Mononuclear cell (primary cell): ENCODE measurements around the gene BATF. TPM values are rescaled to one million over a fixed set of nuclear protein-coding genes. Genes with fewer than 3 reads are reported as not detected.

Experiments
- H3K27me3 ChIP-seq: 2 replicates; pipeline ENCODE4 v1.6.0; 2011; ENCODE audit warnings: low read length, control low read depth; ENCODE audit not compliant: insufficient read depth
- H3K4me1 ChIP-seq: 2 replicates; pipeline ENCODE4 v1.5.1; 2011; ENCODE audit warnings: mild to moderate bottlenecking, low read length, control low read depth; ENCODE audit not compliant: insufficient read depth
- H3K4me3 ChIP-seq: 2 replicates; pipeline ENCODE4 v1.5.1; 2011; ENCODE audit warnings: mild to moderate bottlenecking, low read length, moderate library complexity
- H3K9me3 ChIP-seq: 2 replicates; pipeline ENCODE4 v1.5.1; 2011; ENCODE audit warnings: low read depth, mild to moderate bottlenecking, control low read depth, low read length
- total RNA-seq: library from RNA; depleted of rRNA; stranded (reverse); fragments of >200 nt; gene quantifications from one replicate; pipeline ENCODE4 v1.2.3, GENCODE V29; 2012

BATF gene
- total RNA-seq, 1 donor = 7.7 TPM

GRCh38 chr14:75494896-75495295 is 27.4 kb upstream of the BATF start:
- no peak overlapping the region for H3K4me3 ChIP-seq
- H3K9me3 ChIP-seq = no peaks in the 10 kb centered on the region
- no peaks in the 10 kb centered on the region for H3K27me3 ChIP-seq
- H3K4me1 ChIP-seq = peaks cover 28% of the 10 kb centered on the region

DNA sequence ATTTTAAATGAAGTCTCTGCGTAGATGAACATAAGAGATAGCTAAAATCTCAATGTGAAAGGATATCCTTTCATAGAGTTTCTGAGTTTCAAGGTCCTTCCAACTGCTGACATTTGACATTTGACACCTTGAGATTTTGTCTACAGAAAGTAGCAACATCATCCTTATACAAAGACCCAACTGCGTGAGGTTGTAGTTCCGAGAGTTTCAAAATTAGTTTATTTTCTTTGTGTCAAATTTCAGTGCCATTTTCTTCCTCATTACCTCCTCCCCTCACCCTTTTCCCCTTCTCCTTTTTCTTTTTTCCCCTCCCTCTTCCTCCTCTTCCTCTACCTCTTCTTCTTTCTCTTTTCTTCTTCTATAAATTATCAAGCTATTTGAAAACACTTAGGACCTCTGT is 26.9 kb upstream of the BATF start:
- Histone ChIP-seq H3K9me3 (no peaks in the 10 kb centered on the region), H3K27me3 (no peaks in the 10 kb centered on the region), H3K4me3 (no peak overlapping the region), H3K4me1 (peaks cover 28% of the 10 kb centered on the region)

GRCh38 chr14:75495882-75496281 is 26.4 kb upstream of the BATF start:
- Histone ChIP-seq H3K9me3 (no peaks in the 10 kb centered on the region), H3K27me3 (no peaks in the 10 kb centered on the region), H3K4me3 (no peak overlapping the region), H3K4me1 (peaks cover 28% of the 10 kb centered on the region)

DNA sequence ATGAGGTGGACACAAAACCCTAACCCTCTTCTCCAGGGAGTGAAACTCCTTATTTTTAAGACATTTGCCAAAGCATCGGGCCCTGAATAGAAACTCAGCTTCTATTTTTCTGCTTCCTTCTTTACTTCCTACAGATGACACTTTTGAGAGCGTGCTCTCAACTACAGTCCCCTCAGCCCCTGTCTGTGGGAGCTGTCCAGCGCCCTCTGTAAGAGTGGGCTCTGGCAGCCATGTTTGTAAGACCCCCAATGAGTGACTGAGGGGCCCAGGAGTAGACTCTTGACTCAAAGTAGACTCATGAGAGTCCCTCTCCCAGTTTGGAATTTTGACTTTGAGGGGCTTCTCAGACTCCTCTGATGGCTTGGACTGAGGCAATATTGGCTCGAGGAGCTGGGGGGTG is 25.5 kb upstream of the BATF start:
- peaks cover 28% of the 10 kb centered on the region for H3K4me1 ChIP-seq
- H3K27me3 ChIP-seq = no peaks in the 10 kb centered on the region
- H3K4me3 ChIP-seq = no peak overlapping the region
- H3K9me3 ChIP-seq = no peaks in the 10 kb centered on the region

- Histone ChIP-seq H3K27me3 (no peaks in the 10 kb centered on the region), H3K4me1 (peaks cover 28% of the 10 kb centered on the region), H3K9me3 (no peaks in the 10 kb centered on the region), H3K4me3 (no peak overlapping the region)
Measured at GRCh38 chr14:75497191-75497590, 25.1 kb upstream of the BATF start.

GRCh38 chr14:75497701-75498100 is 24.6 kb upstream of the BATF start:
- Histone ChIP-seq H3K9me3 (no peaks in the 10 kb centered on the region), H3K4me3 (no peak overlapping the region), H3K4me1 (peaks cover 28% of the 10 kb centered on the region), H3K27me3 (no peaks in the 10 kb centered on the region)

- no peaks in the 10 kb centered on the region for H3K9me3 ChIP-seq
- H3K27me3 ChIP-seq = no peaks in the 10 kb centered on the region
- H3K4me1 ChIP-seq = peaks cover 28% of the 10 kb centered on the region
- H3K4me3 ChIP-seq = no peak overlapping the region
Measured at GRCh38 chr14:75499084-75499875, 23.0 kb upstream of the BATF start.

DNA sequence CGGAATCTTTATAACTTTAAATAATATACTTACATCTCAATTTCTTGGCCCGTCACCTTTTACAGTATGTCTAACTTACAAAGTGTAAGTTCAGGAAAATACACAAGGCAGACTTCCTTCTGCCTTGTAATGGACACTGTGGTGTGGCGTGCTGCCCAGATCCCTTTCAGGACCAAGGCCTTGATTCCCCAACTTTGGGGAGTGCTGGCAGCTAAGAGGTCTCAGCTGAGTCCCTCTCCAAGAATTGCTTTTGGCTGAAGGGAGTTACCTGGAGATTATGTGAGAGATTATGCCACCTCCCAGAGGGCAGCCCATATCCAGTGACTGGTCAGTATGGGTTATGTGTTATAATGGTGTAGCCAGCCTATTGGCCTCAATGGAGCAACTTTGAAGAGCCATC is 21.2 kb upstream of the BATF start:
- no peaks in the 10 kb centered on the region for H3K27me3 ChIP-seq
- peaks cover 17% of the 10 kb centered on the region for H3K4me1 ChIP-seq
- H3K9me3 ChIP-seq = no peaks in the 10 kb centered on the region
- H3K4me3 ChIP-seq = no peak overlapping the region

GRCh38 chr14:75504411-75504810 is 17.9 kb upstream of the BATF start:
- H3K4me3 ChIP-seq = no peak overlapping the region
- H3K27me3 ChIP-seq = no peaks in the 10 kb centered on the region
- H3K9me3 ChIP-seq = peaks cover 6% of the 10 kb centered on the region
- H3K4me1 ChIP-seq = no peaks in the 10 kb centered on the region

DNA sequence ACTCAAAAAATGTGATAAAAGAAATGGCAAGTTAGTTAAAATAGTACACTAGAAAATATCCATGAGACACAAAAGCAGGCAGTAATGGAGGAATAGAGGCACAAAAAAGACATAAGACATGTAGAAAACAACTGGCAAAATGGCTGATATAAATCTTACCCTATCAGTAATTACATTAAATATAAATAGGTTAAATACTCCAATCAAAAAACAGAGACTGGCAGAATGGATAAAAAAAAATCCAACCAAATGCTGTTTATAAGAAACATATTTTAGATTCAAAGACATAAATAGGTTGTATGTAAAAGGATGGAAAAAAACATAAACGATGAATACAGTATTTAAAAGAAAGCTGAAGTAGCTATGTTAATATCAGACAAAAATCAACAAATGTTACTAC is 15.3 kb upstream of the BATF start:
- Histone ChIP-seq H3K9me3 (peaks cover 17% of the 10 kb centered on the region), H3K27me3 (no peaks in the 10 kb centered on the region), H3K4me1 (no peaks in the 10 kb centered on the region), H3K4me3 (no peak overlapping the region)

GRCh38 chr14:75510547-75510946 is 11.7 kb upstream of the BATF start:
- Histone ChIP-seq H3K4me1 (peaks cover 18% of the 10 kb centered on the region), H3K27me3 (no peaks in the 10 kb centered on the region), H3K9me3 (peaks cover 17% of the 10 kb centered on the region), H3K4me3 (no peak overlapping the region)

DNA sequence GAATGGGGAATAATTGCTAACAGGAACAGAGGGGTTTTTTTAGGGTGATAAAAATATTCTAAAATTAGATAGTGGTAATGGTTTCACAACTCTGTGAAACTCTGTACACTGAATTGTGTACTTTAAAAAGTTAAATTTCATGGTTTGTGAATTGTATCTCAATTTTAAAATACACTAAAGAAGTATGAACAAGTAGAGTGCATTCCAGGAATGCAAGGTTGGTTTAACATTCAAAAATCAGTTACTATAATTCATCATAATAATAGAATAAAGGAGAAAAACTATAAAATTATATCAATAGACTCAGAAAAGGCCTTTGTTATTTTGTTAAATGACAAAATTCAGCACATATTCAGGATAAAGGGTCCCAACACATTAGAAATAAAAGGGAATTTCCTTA is 11.1 kb upstream of the BATF start:
- H3K9me3 ChIP-seq = peaks cover 17% of the 10 kb centered on the region
- H3K4me3 ChIP-seq = no peak overlapping the region
- H3K27me3 ChIP-seq = no peaks in the 10 kb centered on the region
- peaks cover 24% of the 10 kb centered on the region for H3K4me1 ChIP-seq

GRCh38 chr14:75513911-75514672 is 8.2 kb upstream of the BATF start:
- H3K4me3 ChIP-seq = no peak overlapping the region
- peaks cover 11% of the 10 kb centered on the region for H3K9me3 ChIP-seq
- peaks cover 30% of the 10 kb centered on the region for H3K4me1 ChIP-seq
- H3K27me3 ChIP-seq = no peaks in the 10 kb centered on the region

DNA sequence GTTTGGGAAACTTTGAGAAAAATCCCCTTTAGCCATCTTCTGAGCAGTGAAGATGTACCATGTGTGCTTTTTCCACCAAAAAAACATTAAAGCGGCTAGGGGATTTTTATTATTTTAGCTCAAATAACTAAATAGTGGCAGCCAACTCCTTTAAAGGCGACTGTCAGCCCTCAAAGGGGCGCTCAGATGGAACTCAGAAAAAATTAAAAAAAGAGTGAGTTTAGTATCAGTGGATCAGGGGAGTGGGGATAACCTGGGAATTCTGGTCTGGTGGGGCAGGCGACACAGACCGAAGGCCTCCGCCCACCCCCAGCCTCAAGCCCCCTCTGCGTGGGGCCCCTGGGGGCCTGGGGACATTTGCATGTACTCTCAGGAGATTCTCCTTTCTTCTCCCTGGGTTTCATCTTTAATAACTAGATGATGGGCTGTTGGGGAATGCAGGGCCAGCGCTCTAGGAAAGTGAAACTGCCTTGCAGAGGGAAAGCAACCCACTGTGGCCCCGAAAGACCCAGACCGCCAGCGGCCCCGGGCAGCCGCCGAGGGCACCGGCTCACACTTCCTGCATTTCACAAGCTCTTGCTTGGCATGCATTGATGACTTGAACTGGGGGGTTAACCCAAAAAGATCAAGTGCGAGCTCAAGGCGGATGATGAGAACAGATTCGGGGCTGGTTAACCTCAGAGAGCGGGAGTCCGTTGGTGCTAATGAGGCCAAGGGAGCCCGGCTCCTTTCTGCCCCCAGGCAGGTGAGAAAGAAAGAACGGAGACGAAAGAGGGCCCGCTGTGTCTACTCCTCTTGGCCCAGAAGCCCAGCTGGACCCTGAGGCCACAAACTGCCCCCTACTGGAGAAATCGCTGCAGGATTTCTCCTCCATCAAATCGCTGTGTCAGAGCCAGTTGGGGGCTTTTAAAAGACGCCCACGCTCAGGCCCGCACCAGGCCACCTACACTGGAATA is 7.3 kb upstream of the BATF start:
- Histone ChIP-seq H3K4me1 (peaks cover 30% of the 10 kb centered on the region), H3K27me3 (no peaks in the 10 kb centered on the region), H3K9me3 (peaks cover 11% of the 10 kb centered on the region), H3K4me3 (peak overlapping the region; percentile 32)

GRCh38 chr14:75515629-75515996 is 6.7 kb upstream of the BATF start:
- no peaks in the 10 kb centered on the region for H3K27me3 ChIP-seq
- H3K4me3 ChIP-seq = peak overlapping the region; percentile 32
- peaks cover 30% of the 10 kb centered on the region for H3K4me1 ChIP-seq
- peaks cover 11% of the 10 kb centered on the region for H3K9me3 ChIP-seq
